ENCODE data around the gene FAM107B. TPM values are rescaled to one million over a fixed set of nuclear protein-coding genes. Genes with fewer than 3 reads are reported as not detected.

The FAM107B gene
- total and polyA plus RNA-seq, 2 experiments from 2014 or later = 11.0 to 17.6 TPM

GRCh38 chr10:14498326-14498725 lies 276.4 kb downstream of the FAM107B start (continued):
- no peak for TF ChIP-seq REST (IDR thresholded peaks at IDR 0.05; ENCODE audit: unreplicated experiment)
- no peak for TF ChIP-seq POLR2AphosphoS5 (IDR thresholded peaks at IDR 0.05; ENCODE audit: low read depth)
- no peak for TF ChIP-seq ETS1 (IDR thresholded peaks at IDR 0.05)

GRCh38 chr10:14491811-14492210 lies 282.9 kb downstream of the FAM107B start:
- H3K27me3 Mint-ChIP-seq (ENCODE audit: insufficient read depth, low read depth, poor library complexity) = peaks cover 2% of the 10 kb centered on the region
- no peaks in the 10 kb centered on the region for H3K9me3 Mint-ChIP-seq
- no peak for ATAC-seq
- no peak for DNase-seq (ENCODE audit: low spot score)
- H3K36me3 Mint-ChIP-seq (ENCODE audit: low read depth) = no peaks in the 10 kb centered on the region
- no peaks in the 10 kb centered on the region for H3K9me2 ChIP-seq (ENCODE audit: insufficient read depth)
- no peaks in the 10 kb centered on the region for H3K79me2 ChIP-seq (replicated peaks; ENCODE audit: insufficient read depth)
- no peaks in the 10 kb centered on the region for H3K27me3 ChIP-seq (ENCODE audit: insufficient read depth)
- TF ChIP-seq ZNF331 (CRISPR knock-in tag; IDR thresholded peaks at IDR 0.05; ENCODE audit: low read depth) = no peak
- no peak for TF ChIP-seq POLR2AphosphoS5 (IDR thresholded peaks at IDR 0.05; ENCODE audit: low read depth)
- no peak for TF ChIP-seq CREB1 (CRISPR knock-in tag; IDR thresholded peaks at IDR 0.05; ENCODE audit: low read depth)
- no peak for TF ChIP-seq EZH2phosphoT487 (IDR thresholded peaks at IDR 0.05; ENCODE audit: unreplicated experiment)
- TF ChIP-seq EZH2 (IDR thresholded peaks at IDR 0.05; ENCODE audit: low read depth, unreplicated experiment) = no peak
- no peak for TF ChIP-seq JUNB (IDR thresholded peaks at IDR 0.05; ENCODE audit: unreplicated experiment)
- no peak for TF ChIP-seq NANOG (IDR thresholded peaks at IDR 0.05; ENCODE audit: borderline replicate concordance)
- no peak for TF ChIP-seq ETS1 (IDR thresholded peaks at IDR 0.05)
- no peak for TF ChIP-seq STAT1 (IDR thresholded peaks at IDR 0.05; ENCODE audit: unreplicated experiment)
- no peak for TF ChIP-seq ZNF114 (CRISPR knock-in tag; IDR thresholded peaks at IDR 0.05)
- H2AFZ ChIP-seq = no peak overlapping the region
- no peaks in the 10 kb centered on the region for H3K36me3 ChIP-seq (ENCODE audit: insufficient read depth)
- no peak overlapping the region for H3K27ac Mint-ChIP-seq
- H3K4me2 ChIP-seq = no peak overlapping the region
- no peaks in the 10 kb centered on the region for H3K4me1 ChIP-seq (ENCODE audit: insufficient read depth)
- H3K4me3 ChIP-seq = no peak overlapping the region
- no peaks in the 10 kb centered on the region for H3F3A ChIP-seq (replicated peaks; ENCODE audit: low read depth)
- no peaks in the 10 kb centered on the region for H4K20me1 ChIP-seq (replicated peaks; ENCODE audit: insufficient read depth)
- H3K27ac ChIP-seq (ENCODE audit: low read depth) = no peak overlapping the region
- no peak overlapping the region for H3K4me3 Mint-ChIP-seq
- no peaks in the 10 kb centered on the region for H3K4me1 Mint-ChIP-seq

Data from GM23338 (cell line).